NCI-H82 treated with DMSO at 0.1 percent for 48 hours (cell line): ENCODE measurements around the gene SCAF8.

Experiments
- DNase-seq: peaks from one replicate; lab custom pipeline; 2025; ENCODE audit not compliant: unreplicated experiment; lab: John Stamatoyannopoulos, UW

SCAF8 gene

GRCh38 chr6:154878871-154879491 lies 145.8 kb downstream of the SCAF8 start:
- DNase-seq = no peak

DNA sequence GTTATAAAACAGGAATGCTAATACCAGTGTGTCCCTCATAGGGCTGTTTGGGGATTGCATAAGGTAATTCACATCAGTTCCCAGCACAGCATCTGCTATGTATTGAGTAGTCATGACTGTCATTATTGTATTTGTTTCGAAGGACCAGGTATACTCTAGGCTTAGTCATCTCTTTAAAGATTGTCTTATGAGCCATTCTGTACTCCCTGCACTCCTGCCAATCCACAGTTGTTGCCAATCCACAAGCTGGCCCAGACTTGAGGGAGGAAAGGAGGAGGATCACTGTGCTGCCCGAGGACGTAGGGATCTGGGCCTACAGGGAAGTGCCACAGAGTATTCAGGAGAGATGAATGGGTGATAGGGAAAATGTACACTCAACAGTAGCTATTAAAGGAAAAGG lies 148.9 kb downstream of the SCAF8 start:
- DNase-seq = no peak
